ENCODE results near the gene PAH.

The PAH gene

GRCh38 chr12:102962532-102962931, 45.5 kb upstream of the PAH start:
- Histone ChIP-seq H3K27me3 (ENCODE audit: insufficient read depth, low read length, poor library complexity, severe bottlenecking) (no peaks in the 10 kb centered on the region), H3K9me2 (replicated peaks; ENCODE audit: low read depth, low read length) (no peaks in the 10 kb centered on the region), H3K4me2 (ENCODE audit: low read depth, low read length, poor library complexity, severe bottlenecking) (no peak overlapping the region), H3K4me1 (ENCODE audit: insufficient read depth, low read length, poor library complexity, severe bottlenecking) (no peaks in the 10 kb centered on the region), H3K36me3 (ENCODE audit: insufficient read depth, low read length) (no peaks in the 10 kb centered on the region), H3F3A (ENCODE audit: low read depth) (no peaks in the 10 kb centered on the region), H3K4me3 (ENCODE audit: low read length, poor library complexity, severe bottlenecking) (no peak overlapping the region), H4K20me1 (ENCODE audit: insufficient read depth, low read length, poor library complexity, severe bottlenecking) (no peaks in the 10 kb centered on the region), H2AFZ (ENCODE audit: low read length) (no peak overlapping the region), H3K9ac (ENCODE audit: low read depth, low read length, poor library complexity, severe bottlenecking) (no peak overlapping the region), H3K79me2 (ENCODE audit: insufficient read depth, low read length) (no peaks in the 10 kb centered on the region), H3K9me3 (ENCODE audit: insufficient read depth, low read depth, low read length) (no peaks in the 10 kb centered on the region)
- TF ChIP-seq EZH2phosphoT487 (IDR thresholded peaks at IDR 0.05; ENCODE audit: borderline replicate concordance) = no peak
- TF ChIP-seq, protein P1, sequence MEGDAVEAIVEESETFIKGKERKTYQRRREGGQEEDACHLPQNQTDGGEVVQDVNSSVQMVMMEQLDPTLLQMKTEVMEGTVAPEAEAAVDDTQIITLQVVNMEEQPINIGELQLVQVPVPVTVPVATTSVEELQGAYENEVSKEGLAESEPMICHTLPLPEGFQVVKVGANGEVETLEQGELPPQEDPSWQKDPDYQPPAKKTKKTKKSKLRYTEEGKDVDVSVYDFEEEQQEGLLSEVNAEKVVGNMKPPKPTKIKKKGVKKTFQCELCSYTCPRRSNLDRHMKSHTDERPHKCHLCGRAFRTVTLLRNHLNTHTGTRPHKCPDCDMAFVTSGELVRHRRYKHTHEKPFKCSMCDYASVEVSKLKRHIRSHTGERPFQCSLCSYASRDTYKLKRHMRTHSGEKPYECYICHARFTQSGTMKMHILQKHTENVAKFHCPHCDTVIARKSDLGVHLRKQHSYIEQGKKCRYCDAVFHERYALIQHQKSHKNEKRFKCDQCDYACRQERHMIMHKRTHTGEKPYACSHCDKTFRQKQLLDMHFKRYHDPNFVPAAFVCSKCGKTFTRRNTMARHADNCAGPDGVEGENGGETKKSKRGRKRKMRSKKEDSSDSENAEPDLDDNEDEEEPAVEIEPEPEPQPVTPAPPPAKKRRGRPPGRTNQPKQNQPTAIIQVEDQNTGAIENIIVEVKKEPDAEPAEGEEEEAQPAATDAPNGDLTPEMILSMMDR (conservative IDR thresholded peaks at IDR 0.05; ENCODE audit: low read length) = no peak

GRCh38 chr12:102961466-102961855, 44.4 kb upstream of the PAH start:
- Histone ChIP-seq H2AFZ (ENCODE audit: low read length) (no peak overlapping the region), H3K4me1 (ENCODE audit: insufficient read depth, low read length, poor library complexity, severe bottlenecking) (no peaks in the 10 kb centered on the region), H3F3A (ENCODE audit: low read depth) (no peaks in the 10 kb centered on the region), H3K4me3 (ENCODE audit: low read length, poor library complexity, severe bottlenecking) (no peak overlapping the region), H3K9ac (ENCODE audit: low read depth, low read length, poor library complexity, severe bottlenecking) (no peak overlapping the region), H3K27me3 (ENCODE audit: insufficient read depth, low read length, poor library complexity, severe bottlenecking) (no peaks in the 10 kb centered on the region), H3K4me2 (ENCODE audit: low read depth, low read length, poor library complexity, severe bottlenecking) (no peak overlapping the region), H3K9me3 (ENCODE audit: insufficient read depth, low read depth, low read length) (no peaks in the 10 kb centered on the region), H4K20me1 (ENCODE audit: insufficient read depth, low read length, poor library complexity, severe bottlenecking) (no peaks in the 10 kb centered on the region), H3K36me3 (ENCODE audit: insufficient read depth, low read length) (no peaks in the 10 kb centered on the region), H3K79me2 (ENCODE audit: insufficient read depth, low read length) (no peaks in the 10 kb centered on the region), H3K9me2 (replicated peaks; ENCODE audit: low read depth, low read length) (no peaks in the 10 kb centered on the region)
- TF ChIP-seq EZH2phosphoT487 (IDR thresholded peaks at IDR 0.05; ENCODE audit: borderline replicate concordance) = no peak
- TF ChIP-seq, protein P1 (conservative IDR thresholded peaks at IDR 0.05; ENCODE audit: low read length) = no peak

GRCh38 chr12:102960766-102961465, 43.9 kb upstream of the PAH start:
- TF ChIP-seq, protein P1 (conservative IDR thresholded peaks at IDR 0.05; ENCODE audit: low read length) = no peak
- no peak for TF ChIP-seq EZH2phosphoT487 (IDR thresholded peaks at IDR 0.05; ENCODE audit: borderline replicate concordance)
- no peaks in the 10 kb centered on the region for H3K27me3 ChIP-seq (ENCODE audit: insufficient read depth, low read length, poor library complexity, severe bottlenecking)
- no peaks in the 10 kb centered on the region for H4K20me1 ChIP-seq (ENCODE audit: insufficient read depth, low read length, poor library complexity, severe bottlenecking)
- no peak overlapping the region for H2AFZ ChIP-seq (ENCODE audit: low read length)
- H3K79me2 ChIP-seq (ENCODE audit: insufficient read depth, low read length) = no peaks in the 10 kb centered on the region
- no peaks in the 10 kb centered on the region for H3K9me2 ChIP-seq (replicated peaks; ENCODE audit: low read depth, low read length)
- H3K36me3 ChIP-seq (ENCODE audit: insufficient read depth, low read length) = no peaks in the 10 kb centered on the region
- no peak overlapping the region for H3K4me3 ChIP-seq (ENCODE audit: low read length, poor library complexity, severe bottlenecking)
- no peaks in the 10 kb centered on the region for H3K4me1 ChIP-seq (ENCODE audit: insufficient read depth, low read length, poor library complexity, severe bottlenecking)
- H3K9me3 ChIP-seq (ENCODE audit: insufficient read depth, low read depth, low read length) = no peaks in the 10 kb centered on the region
- H3F3A ChIP-seq (ENCODE audit: low read depth) = no peaks in the 10 kb centered on the region
- no peak overlapping the region for H3K9ac ChIP-seq (ENCODE audit: low read depth, low read length, poor library complexity, severe bottlenecking)
- H3K4me2 ChIP-seq (ENCODE audit: low read depth, low read length, poor library complexity, severe bottlenecking) = no peak overlapping the region

Data from Loucy (cell line).